K562 (cell line): Measurements from ENCODE around the gene SORCS1. TPM values are rescaled to one million over a fixed set of nuclear protein-coding genes. Genes with fewer than 3 reads are reported as not detected.

ENCODE experiments used
- CBX2 ChIP-seq: fragments of 200-600 bp; sonication (generic); IDR thresholded peaks from one replicate; pipeline ENCODE4 v1.6.1; 2012; ENCODE audit warnings: mild to moderate bottlenecking, low read length, inconsistent platforms; ENCODE audit not compliant: insufficient read depth, poor library complexity, severe bottlenecking
- COPS2 ChIP-seq: fragments of 450-650 bp; conservative IDR thresholded peaks from 2 replicates; pipeline ENCODE4 v1.6.1; 2016; ENCODE audit warnings: mild to moderate bottlenecking, moderate library complexity
- CREB3 ChIP-seq: fragments of 450-650 bp; conservative IDR thresholded peaks from 2 replicates; pipeline ENCODE4 v1.6.1; 2016; ENCODE audit warnings: missing genetic modification characterization, low read depth, mild to moderate bottlenecking, missing compliant biosample characterization, moderate library complexity
- CREB3L1 ChIP-seq: fragments of 450-650 bp; IDR thresholded peaks from 2 replicates; pipeline ENCODE4 v1.6.1; 2014; ENCODE audit warnings: low read depth, mild to moderate bottlenecking, moderate library complexity, borderline replicate concordance
- NKRF ChIP-seq: fragments of 450-650 bp; IDR thresholded peaks from 2 replicates; pipeline ENCODE4 v1.6.1; 2016; ENCODE audit warnings: borderline replicate concordance
- ZBTB49 ChIP-seq: sonication (generic); formaldehyde crosslinking; IDR thresholded peaks from 2 replicates; pipeline ENCODE4 v1.8.0; 2022; ENCODE audit warnings: missing genetic modification reagents, mild to moderate bottlenecking, borderline replicate concordance
- ZNF212 ChIP-seq: fragments of 450-650 bp; formaldehyde crosslinking; IDR thresholded peaks from 2 replicates; pipeline ENCODE4 v1.4.0; 2020; ENCODE audit warnings: mild to moderate bottlenecking
- ZNF778 ChIP-seq: fragments of 450-650 bp; formaldehyde crosslinking; IDR thresholded peaks from 2 replicates; pipeline ENCODE4 v1.4.0; 2020; ENCODE audit warnings: mild to moderate bottlenecking, moderate library complexity
- polyA plus RNA-seq, 8 experiments: library from polyadenylated mRNA; depleted of rRNA in 4 of 8; stranded (reverse) in 5 of 8; unstranded in 3 of 8; fragments of >200 nt; fragmentation: Nextera tagmentation in 2 of 8; fragmentation: Illumina TruSeq in 1 of 8; extraction: Ambion mirVana in 2 of 8; extraction: Trizol in 1 of 8; gene quantifications; 2 replicates each; pipeline versions ENCODE4 v1.2.1 to v1.2.3, GENCODE V29; 2011 to 2014; ENCODE audit warnings: inconsistent platforms in 1 of 8, missing spikeins in 1 of 8
- total RNA-seq, 7 experiments: library from RNA; depleted of rRNA in 6 of 7; stranded (reverse); fragments of >200 nt in 6 of 7; fragmentation: Illumina TruSeq in 2 of 7; extraction: Trizol in 2 of 7; gene quantifications; 2 replicates each; pipeline versions ENCODE4 v1.2.1 to v1.2.3, GENCODE V29; 2011 to 2021; ENCODE audit warnings: low replicate concordance in 1 of 7

Gene SORCS1
- total and polyA plus RNA-seq, 9 of the 15 experiments (the other 6 are each of a cell fraction or from before 2014, with no cell fraction given) = 1.5 to 3.9 (median 2.7) TPM

GRCh38 chr10:106637873-106638272 is 526.6 kb downstream of the SORCS1 start (continued):
- TF ChIP-seq ZBTB49 (CRISPR knock-in tag) = no peak
- no peak for TF ChIP-seq COPS2
- TF ChIP-seq ZNF778 (CRISPR knock-in tag) = no peak
- no peak for TF ChIP-seq CREB3L1
- no peak for TF ChIP-seq NKRF
- TF ChIP-seq CBX2 = no peak
- no peak for TF ChIP-seq ZNF212 (CRISPR knock-in tag)
- no peak for TF ChIP-seq CREB3 (tag)
